HCT116 (cell line): ENCODE results near the gene MUSTN1. TPM values are rescaled to one million over a fixed set of nuclear protein-coding genes. Genes with fewer than 3 reads are reported as not detected.

Source experiments
- ATAC-seq: fragments of 200-7000 bp; cut with Tn5 transposase; 2 replicates; pipeline ENCODE4 v1.9.1; 2020; ENCODE audit warnings: mild to moderate bottlenecking, moderate library complexity
- BruUV-seq: library from RNA; stranded (reverse); fragments of 400-500 nt; replicated peaks from 2 replicates; lab custom pipeline; 2021; lab: Mats Ljungman, UMichigan
- CTCF ChIA-PET: fragments of 300-600 bp; sonication (Branson Sonifier 250); formaldehyde crosslinking; loops from one replicate; lab custom pipeline; 2021; ENCODE audit warnings: antibody characterized with exemption; lab: Charles Lee
- POLR2A ChIA-PET: fragments of 300-600, 350-600 bp; sonication (Branson Sonifier 250); formaldehyde crosslinking; loops from one replicate; lab custom pipeline; 2021; ENCODE audit warnings: antibody characterized with exemption; lab: Charles Lee
- RAD21 ChIA-PET, 2 experiments: fragments of 300-600 bp; sonication (Branson Sonifier 250); formaldehyde crosslinking; loops; one replicate each; lab custom pipeline; 2023; ENCODE audit warnings: low total read pairs in 2 of 2; ENCODE audit not compliant: uncharacterized antibody in 2 of 2, unreplicated experiment in 2 of 2, low non-redundant PET in 1 of 2; lab: Charles Lee
- DNase-seq: peaks from one replicate; pipeline ENCODE4 v3.0.0-alpha.2; 2010; ENCODE audit warnings: low read depth, low spot score
- H2AFZ ChIP-seq: fragments of 200-600 bp; shearing (Covaris generic), sonication (generic); 2 replicates; pipeline ENCODE4 v1.6.1; 2017; ENCODE audit warnings: low read depth, mixed run types, mixed read lengths, antibody characterized with exemption, low read length; ENCODE audit not compliant: poor library complexity, severe bottlenecking
- H3K27ac ChIP-seq: 2 replicates; pipeline ENCODE4 v1.5.1; 2012; ENCODE audit warnings: low read depth, low read length
- H3K27me3 ChIP-seq: fragments of 200-600 bp; sonication (generic); 2 replicates; pipeline ENCODE4 v1.6.1; 2016; ENCODE audit warnings: mixed run types, low read length, mixed read lengths; ENCODE audit not compliant: insufficient read depth
- H3K36me3 ChIP-seq, 2 experiments: fragments of 200-500 bp in 1 of 2; fragments of 200-600 bp in 1 of 2; sonication (Bioruptor generic) in 1 of 2; sonication (generic) in 1 of 2; 2 replicates each; pipeline versions ENCODE4 v1.5.1 to v1.6.1; 2014 to 2016; ENCODE audit warnings: low read length in 2 of 2, inconsistent platforms in 1 of 2, mixed read lengths in 1 of 2, mixed run types in 1 of 2; ENCODE audit not compliant: insufficient read depth in 2 of 2, control insufficient read depth in 1 of 2
- H3K4me1 ChIP-seq, 2 experiments: fragments of 200-600 bp in 1 of 2; sonication (generic) in 1 of 2; 2 replicates each; pipeline versions ENCODE4 v1.5.1 to v1.6.1; 2012 to 2017; ENCODE audit warnings: low read length in 2 of 2, inconsistent platforms in 1 of 2, mild to moderate bottlenecking in 1 of 2, mixed read lengths in 1 of 2, mixed run types in 1 of 2, moderate library complexity in 1 of 2; ENCODE audit not compliant: insufficient read depth in 2 of 2, control insufficient read depth in 1 of 2
- H3K4me2 ChIP-seq: fragments of 200-600 bp; sonication (generic); 2 replicates; pipeline ENCODE4 v1.6.1; 2017; ENCODE audit warnings: mixed run types, low read length, mixed read lengths
- H3K4me3 ChIP-seq, 2 experiments: fragments of 200-600 bp in 1 of 2; sonication (generic) in 1 of 2; replicated peaks in 1 of 2; 2 replicates each; pipeline ENCODE4 v1.5.1; 2011 to 2016; ENCODE audit warnings: low read length in 2 of 2, control low read depth in 1 of 2, low read depth in 1 of 2, mild to moderate bottlenecking in 1 of 2, mixed read lengths in 1 of 2, mixed run types in 1 of 2
- H3K79me2 ChIP-seq: fragments of 200-600 bp; sonication (generic); 2 replicates; pipeline ENCODE4 v1.6.1; 2017; ENCODE audit warnings: mild to moderate bottlenecking, mixed run types, low read length, moderate library complexity, mixed read lengths; ENCODE audit not compliant: insufficient read depth
- H3K9ac ChIP-seq: fragments of 200-600 bp; sonication (generic); 2 replicates; pipeline ENCODE4 v1.6.1; 2016; ENCODE audit warnings: low read length, mixed read lengths
- H3K9me2 ChIP-seq: fragments of 200-600 bp; sonication (generic), shearing (Covaris generic); 2 replicates; pipeline ENCODE4 v1.6.1; 2017; ENCODE audit warnings: mixed run types, mild to moderate bottlenecking, moderate library complexity; ENCODE audit not compliant: insufficient read depth
- H3K9me3 ChIP-seq, 2 experiments: fragments of 200-500 bp in 1 of 2; fragments of 200-600 bp in 1 of 2; sonication (Bioruptor generic) in 1 of 2; sonication (generic) in 1 of 2; 2 replicates each; pipeline ENCODE4 v1.6.1; 2014 to 2017; ENCODE audit warnings: low read length in 2 of 2, mixed read lengths in 2 of 2, inconsistent platforms in 1 of 2, low read depth in 1 of 2, mild to moderate bottlenecking in 1 of 2, mixed run types in 1 of 2, moderate library complexity in 1 of 2; ENCODE audit not compliant: control insufficient read depth in 1 of 2, insufficient read depth in 1 of 2
- H4K20me1 ChIP-seq: fragments of 200-600 bp; sonication (generic), shearing (Covaris generic); 2 replicates; pipeline ENCODE4 v1.6.1; 2017; ENCODE audit warnings: mixed run types, mild to moderate bottlenecking, moderate library complexity; ENCODE audit not compliant: insufficient read depth
- CBX3 ChIP-seq: IDR thresholded peaks from 2 replicates; pipeline ENCODE4 v1.6.1; 2012; ENCODE audit warnings: low read depth
- CEBPB ChIP-seq: IDR thresholded peaks from 2 replicates; pipeline ENCODE4 v1.6.1; 2012; ENCODE audit warnings: low read depth
- EGR1 ChIP-seq: IDR thresholded peaks from 2 replicates; pipeline ENCODE4 v1.6.1; 2012; ENCODE audit warnings: low read depth
- ELF1 ChIP-seq: IDR thresholded peaks from 2 replicates; pipeline ENCODE4 v1.6.1; 2012; ENCODE audit warnings: low read depth, borderline replicate concordance
- EZH2phosphoT487 ChIP-seq: fragments of 200-600 bp; IDR thresholded peaks from 2 replicates; pipeline ENCODE4 v1.6.1; 2018; ENCODE audit warnings: antibody characterized with exemption, borderline replicate concordance
- JUND ChIP-seq: IDR thresholded peaks from 2 replicates; pipeline ENCODE4 v1.6.1; 2012
- RAD21 ChIP-seq: IDR thresholded peaks from 2 replicates; pipeline ENCODE4 v1.6.1; 2012; ENCODE audit warnings: low read depth, mild to moderate bottlenecking
- TCF7L2 ChIP-seq: IDR thresholded peaks from 2 replicates; pipeline ENCODE4 v1.7.0; 2011; ENCODE audit warnings: borderline replicate concordance, inconsistent platforms; ENCODE audit not compliant: insufficient read depth, insufficient read length; ENCODE audit errors: extremely low read depth
- intact Hi-C: fragments of 100-400 bp; cut with micrococcal nuclease; formaldehyde crosslinking; loops from 2 replicates; pipeline ENCODE4 v1.10.0; 2022
- total RNA-seq: library from RNA; stranded (reverse); gene quantifications from one replicate; pipeline ENCODE4 v1.2.1, GENCODE V29; 2021; ENCODE audit not compliant: unreplicated experiment
- TF ChIP-seq, protein P1 (sequence below): IDR thresholded peaks from 2 replicates; pipeline ENCODE4 v1.6.1; 2012
- TF ChIP-seq, protein P2 (sequence below), 3 experiments: fragments of 200-600 bp in 1 of 3; sonication (generic) in 1 of 3; IDR thresholded peaks in 2 of 3; conservative IDR thresholded peaks in 1 of 3; 2 replicates each; pipeline ENCODE4 v1.5.1; 2012 to 2017; ENCODE audit warnings: low read depth in 2 of 3, low read length in 2 of 3, antibody characterized with exemption in 1 of 3, borderline replicate concordance in 1 of 3, control low read depth in 1 of 3, mild to moderate bottlenecking in 1 of 3, mixed read lengths in 1 of 3, mixed run types in 1 of 3, moderate library complexity in 1 of 3; ENCODE audit not compliant: insufficient read depth in 1 of 3

Gene MUSTN1
- total RNA-seq, 1 experiment from 2014 or later = 0.44 TPM

DNA sequence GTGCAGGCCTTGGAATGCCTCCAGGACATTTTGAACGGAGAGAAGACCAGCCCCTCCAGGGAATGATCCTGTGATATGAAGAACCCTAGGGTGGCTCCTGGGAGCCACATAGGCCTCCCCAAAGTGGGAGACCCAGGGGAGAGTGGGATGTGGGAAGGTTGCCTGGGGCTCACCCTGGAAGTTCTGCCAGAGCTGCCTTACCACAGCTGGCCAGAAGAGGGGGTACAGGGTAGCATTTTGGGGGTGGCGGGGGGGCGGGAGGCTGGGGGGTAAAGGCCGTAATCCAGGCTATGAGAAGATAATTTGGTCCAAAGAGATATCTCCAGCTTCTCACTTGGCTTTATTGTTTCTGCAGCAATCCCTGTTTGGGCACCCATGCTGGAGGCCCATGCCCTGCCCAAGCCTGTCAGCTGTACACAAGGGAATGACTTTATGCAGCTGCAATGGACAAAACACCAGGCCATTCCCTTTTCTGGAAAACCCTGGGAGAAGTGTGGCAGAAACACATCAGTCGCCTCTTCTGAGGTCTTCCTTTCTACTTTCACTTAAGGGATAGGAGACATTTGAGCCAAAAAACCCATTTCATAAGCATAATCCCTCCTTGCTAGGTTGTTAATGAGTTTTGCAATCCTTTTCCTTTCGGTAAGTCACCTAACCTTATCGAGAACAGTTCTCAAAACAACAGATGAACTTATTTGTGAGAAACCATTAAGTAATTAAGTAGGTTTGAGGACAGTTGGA is 11.0 kb upstream of the MUSTN1 start:
- ChIA-PET CTCF (no interaction called here), POLR2A (no interaction called here)
- DNase-seq = no peak

DNA sequence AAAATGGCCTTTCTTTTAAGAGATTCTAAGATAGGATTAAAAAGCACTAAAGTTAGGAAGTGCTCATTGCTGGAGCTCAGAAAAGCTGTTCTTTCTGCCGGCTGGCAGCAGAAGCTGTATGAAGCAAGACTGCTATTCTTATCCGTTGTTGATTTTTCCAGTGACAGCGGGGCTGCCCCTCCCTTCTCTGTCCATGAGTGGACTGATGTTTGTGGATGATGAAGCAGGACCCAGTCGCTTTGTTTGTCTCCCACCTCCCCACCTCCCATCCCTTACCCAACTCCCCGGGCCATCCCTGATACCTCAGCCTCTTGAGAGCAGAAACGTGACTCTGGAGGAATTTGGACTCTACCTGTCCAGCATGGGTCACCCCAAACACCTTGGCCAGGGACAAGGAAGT is 10.3 kb upstream of the MUSTN1 start:
- Histone ChIP-seq H3K27me3 (no peaks in the 10 kb centered on the region), H3K4me2 (no peak overlapping the region), H3K79me2 (no peaks in the 10 kb centered on the region), H3K9me2 (no peaks in the 10 kb centered on the region), H3K4me3 (no peak overlapping the region), H3K4me1 (no peaks in the 10 kb centered on the region), H4K20me1 (no peaks in the 10 kb centered on the region), H3K9me3 (no peaks in the 10 kb centered on the region), H2AFZ (no peak overlapping the region), H3K27ac (no peak overlapping the region), H3K9ac (no peak overlapping the region), H3K36me3 (no peaks in the 10 kb centered on the region)
- ChIA-PET RAD21 (no interaction called here), POLR2A (no interaction called here), CTCF (no interaction called here)
- TF ChIP-seq JUND = no peak
- no peak for TF ChIP-seq TCF7L2
- TF ChIP-seq ELF1 = no peak
- no peak for TF ChIP-seq CEBPB
- no peak for TF ChIP-seq RAD21
- no peak for TF ChIP-seq EGR1
- no peak for TF ChIP-seq CBX3
- TF ChIP-seq, protein P1, sequence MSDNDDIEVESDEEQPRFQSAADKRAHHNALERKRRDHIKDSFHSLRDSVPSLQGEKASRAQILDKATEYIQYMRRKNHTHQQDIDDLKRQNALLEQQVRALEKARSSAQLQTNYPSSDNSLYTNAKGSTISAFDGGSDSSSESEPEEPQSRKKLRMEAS = no peak
- no peak for TF ChIP-seq EZH2phosphoT487
- ATAC-seq (no peak), DNase-seq (no peak)
- intact Hi-C loops = no loop called here
- no TSS peak for BruUV-seq

More for the DNA sequence above, 11.0 kb upstream of the MUSTN1 start:
- TF ChIP-seq, protein P1 = no peak
- TF ChIP-seq, protein P2, sequence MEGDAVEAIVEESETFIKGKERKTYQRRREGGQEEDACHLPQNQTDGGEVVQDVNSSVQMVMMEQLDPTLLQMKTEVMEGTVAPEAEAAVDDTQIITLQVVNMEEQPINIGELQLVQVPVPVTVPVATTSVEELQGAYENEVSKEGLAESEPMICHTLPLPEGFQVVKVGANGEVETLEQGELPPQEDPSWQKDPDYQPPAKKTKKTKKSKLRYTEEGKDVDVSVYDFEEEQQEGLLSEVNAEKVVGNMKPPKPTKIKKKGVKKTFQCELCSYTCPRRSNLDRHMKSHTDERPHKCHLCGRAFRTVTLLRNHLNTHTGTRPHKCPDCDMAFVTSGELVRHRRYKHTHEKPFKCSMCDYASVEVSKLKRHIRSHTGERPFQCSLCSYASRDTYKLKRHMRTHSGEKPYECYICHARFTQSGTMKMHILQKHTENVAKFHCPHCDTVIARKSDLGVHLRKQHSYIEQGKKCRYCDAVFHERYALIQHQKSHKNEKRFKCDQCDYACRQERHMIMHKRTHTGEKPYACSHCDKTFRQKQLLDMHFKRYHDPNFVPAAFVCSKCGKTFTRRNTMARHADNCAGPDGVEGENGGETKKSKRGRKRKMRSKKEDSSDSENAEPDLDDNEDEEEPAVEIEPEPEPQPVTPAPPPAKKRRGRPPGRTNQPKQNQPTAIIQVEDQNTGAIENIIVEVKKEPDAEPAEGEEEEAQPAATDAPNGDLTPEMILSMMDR (IDR thresholded peaks at IDR 0.05 in 2 of 3, conservative IDR thresholded peaks at IDR 0.05 in 1 of 3; ENCODE audit: borderline replicate concordance in 1 of 3, insufficient read depth in 1 of 3, low read depth in 2 of 3, low read length in 2 of 3) = peak in 2 of 3 experiments; percentile 41 to 51; a peak in 4 of 6 replicates
- TF ChIP-seq RAD21 = no peak
- Histone ChIP-seq H4K20me1 (no peaks in the 10 kb centered on the region), H3K36me3 (no peaks in the 10 kb centered on the region), H3K27me3 (no peaks in the 10 kb centered on the region), H3K9me2 (no peaks in the 10 kb centered on the region), H3K4me2 (no peak overlapping the region), H3K9me3 (no peaks in the 10 kb centered on the region), H3K79me2 (no peaks in the 10 kb centered on the region), H3K4me3 (no peak overlapping the region), H3K9ac (no peak overlapping the region), H3K4me1 (no peaks in the 10 kb centered on the region), H2AFZ (no peak overlapping the region), H3K27ac (no peak overlapping the region)
- no TSS peak for BruUV-seq
- intact Hi-C loops = no loop called here
- peak; percentile 78 for ATAC-seq
- RAD21 ChIA-PET = no interaction called here
